Stimulated activated CD4-positive, alpha-beta T cell treated with anti-CD3 and anti-CD28 coated beads, Interleukin-15, amount 100 ng/mL, for 24 hours (primary cell): ENCODE measurements around the gene ATP1A2.

Source experiments
- DNase-seq: peaks from one replicate; pipeline ENCODE4 v3.0.0-alpha.2; 2020

The ATP1A2 gene

GRCh38 chr1:160085686-160086455 is 29.7 kb upstream of the ATP1A2 start:
- DNase-seq: peak; percentile 86

- no peak for DNase-seq
Observed at GRCh38 chr1:160086456-160086892, 29.1 kb upstream of the ATP1A2 start.

DNA sequence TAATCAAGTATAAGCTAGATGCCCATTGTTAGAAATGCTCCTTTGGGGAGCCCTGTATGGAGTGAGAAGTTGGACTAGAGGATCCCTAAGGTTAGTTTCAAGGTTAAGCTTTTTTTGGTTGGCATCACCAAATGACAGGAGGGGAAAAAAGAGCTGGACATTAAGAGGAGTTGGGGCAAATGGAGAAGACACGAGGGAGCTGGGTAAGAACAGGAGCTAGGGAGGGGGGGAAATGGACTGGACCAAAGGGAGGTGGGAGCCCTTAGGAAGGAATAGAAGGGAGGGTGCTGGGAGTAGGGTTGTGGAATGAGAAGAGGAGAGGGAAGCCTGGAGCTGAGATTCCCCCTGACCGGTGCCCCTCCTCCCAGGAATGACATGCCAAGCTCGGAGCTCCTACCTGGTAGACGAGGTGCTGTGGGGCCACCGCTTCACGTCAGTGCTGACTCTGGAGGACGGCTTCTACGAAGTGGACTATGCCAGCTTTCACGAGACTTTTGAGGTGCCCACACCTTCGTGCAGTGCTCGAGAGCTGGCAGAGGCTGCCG is 28.4 kb upstream of the ATP1A2 start:
- DNase-seq: no peak

GRCh38 chr1:160089883-160090282 is 25.7 kb upstream of the ATP1A2 start:
- no peak for DNase-seq

DNA sequence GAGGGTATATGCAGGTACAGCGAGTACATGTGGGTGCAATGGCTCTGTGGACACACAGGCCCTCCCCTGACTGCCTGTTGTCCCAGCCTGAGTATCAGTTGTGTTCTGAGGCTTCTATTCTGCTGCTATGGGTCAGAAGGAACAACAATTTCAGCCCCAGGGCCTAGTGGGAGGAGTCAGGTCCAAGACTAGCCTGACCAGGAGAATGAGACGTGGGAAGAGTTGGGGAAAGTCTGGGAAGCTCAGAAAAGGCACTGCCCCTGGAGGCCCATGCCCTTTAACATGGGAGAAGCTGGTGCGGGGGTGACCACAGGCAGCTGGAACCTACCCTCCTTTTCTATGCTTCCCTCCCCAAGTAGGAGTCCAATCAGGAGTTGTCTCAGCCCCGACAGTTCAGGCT is 24.8 kb upstream of the ATP1A2 start:
- no peak for DNase-seq

DNA sequence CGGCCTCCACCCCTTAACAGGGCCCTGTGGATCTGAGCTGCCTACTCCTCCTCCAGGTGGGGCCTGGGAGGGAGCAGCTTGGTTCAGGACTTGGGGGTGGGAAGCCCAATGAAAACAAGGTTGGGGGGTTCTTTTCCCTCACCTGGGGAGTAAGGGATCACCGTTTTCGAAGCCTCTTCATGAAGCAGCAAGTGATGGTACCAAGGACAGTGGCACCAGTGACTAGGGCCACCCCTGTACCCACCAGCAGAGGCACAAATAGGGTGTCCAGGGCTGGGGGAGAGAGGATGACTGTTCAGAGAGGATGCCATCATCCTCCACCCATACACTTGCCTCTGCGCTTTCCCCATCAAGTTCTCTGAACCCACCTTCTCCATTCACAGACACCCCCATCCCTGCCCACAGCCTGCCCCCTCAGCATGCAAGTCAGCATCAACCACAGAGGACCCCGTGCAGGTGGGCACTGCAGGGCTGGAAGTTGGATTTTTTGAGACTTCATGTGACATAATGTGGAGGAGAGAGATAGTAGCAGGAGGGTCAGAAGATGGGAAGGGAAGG is 23.8 kb upstream of the ATP1A2 start:
- DNase-seq: no peak

GRCh38 chr1:160092366-160093068 is 23.0 kb upstream of the ATP1A2 start:
- no peak for DNase-seq

DNA sequence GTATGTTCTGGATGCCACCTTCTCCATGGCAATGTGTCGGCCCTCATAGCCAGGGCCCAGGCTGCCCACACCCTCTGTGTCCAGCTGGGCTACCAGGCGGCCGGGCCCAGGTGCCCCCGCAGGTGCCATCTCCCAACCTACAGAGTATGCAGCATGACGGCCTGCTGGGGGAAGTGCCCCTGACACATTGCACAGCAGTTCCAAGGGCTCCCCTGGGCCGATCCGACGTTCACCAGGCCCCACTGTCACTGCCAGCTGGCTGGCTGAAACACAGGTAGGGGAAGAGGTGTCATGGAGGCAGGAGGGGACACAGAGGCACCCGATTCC is 22.5 kb upstream of the ATP1A2 start:
- no peak for DNase-seq

GRCh38 chr1:160093624-160094290 is 21.8 kb upstream of the ATP1A2 start:
- no peak for DNase-seq

DNA sequence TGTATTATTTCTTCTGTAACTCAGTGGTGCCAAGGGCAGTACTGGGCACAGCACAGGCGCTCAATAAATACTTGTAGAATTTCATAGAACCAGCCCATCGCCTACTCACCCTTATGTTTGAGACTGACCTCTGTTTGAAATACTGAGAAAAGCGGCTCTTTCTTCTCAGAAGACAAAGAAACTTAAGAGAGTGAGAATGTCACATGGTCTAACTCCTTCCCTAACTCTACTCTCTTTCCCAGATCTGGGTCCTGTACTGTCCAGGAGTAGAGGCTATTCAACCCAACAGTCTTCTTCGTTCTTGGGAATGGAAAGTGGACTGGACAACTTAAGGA is 21.3 kb upstream of the ATP1A2 start:
- DNase-seq: no peak

DNA sequence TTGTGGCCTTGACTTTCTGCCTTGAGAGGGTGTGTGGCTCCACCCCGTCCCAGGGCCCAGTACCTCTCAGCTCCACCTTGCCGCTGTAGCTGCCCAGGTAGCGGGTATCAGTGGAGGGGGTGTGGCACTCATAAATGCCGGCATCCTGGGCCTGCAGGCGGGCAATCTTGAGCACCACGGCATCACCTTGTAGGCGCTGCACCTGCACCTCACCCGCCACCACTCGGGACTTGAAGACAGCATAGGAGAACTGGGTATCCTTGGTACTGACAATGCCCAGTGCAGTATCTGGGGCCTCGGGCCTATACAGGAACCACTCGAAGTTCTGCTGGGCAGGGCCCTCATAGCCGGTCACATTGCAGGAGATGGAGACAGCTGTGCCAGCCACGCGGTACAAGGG is 20.8 kb upstream of the ATP1A2 start:
- DNase-seq: no peak

DNA sequence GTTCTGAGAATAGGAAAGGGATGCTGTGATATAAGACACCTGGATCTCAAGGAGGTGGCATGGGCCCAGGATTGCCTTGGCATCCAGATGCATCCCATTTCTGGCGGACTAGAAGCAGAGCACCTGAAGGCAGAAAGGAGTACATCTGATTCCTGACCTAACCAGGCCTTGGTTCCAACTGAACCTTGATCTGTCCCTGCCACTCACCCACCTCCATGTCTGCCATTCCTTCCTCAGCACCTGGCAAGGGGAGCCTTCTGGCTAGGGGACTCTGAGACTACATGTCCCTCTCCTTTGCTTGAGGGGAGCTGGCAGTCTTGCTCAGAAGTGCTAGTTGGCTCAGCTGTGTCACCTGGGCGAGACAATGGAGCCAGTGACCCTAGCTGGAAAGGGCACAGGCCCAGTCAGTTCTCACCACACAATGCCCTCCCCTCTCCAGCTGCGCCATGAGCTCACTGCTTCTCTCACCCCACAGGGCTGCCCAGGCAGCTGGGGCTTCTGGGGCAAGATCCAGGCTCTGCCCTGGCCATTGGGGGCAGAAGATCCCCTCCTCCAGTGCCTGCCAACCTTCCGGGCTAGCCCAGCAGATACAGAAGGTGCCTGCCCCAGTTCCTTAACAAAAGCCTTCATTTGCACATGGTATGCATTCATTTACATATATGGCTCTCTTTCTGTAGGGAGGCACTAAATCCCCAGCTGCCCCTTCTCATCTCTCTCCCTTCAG is 20.0 kb upstream of the ATP1A2 start:
- no peak for DNase-seq

- peak; percentile 29 for DNase-seq
Observed at GRCh38 chr1:160096274-160097116, 19.1 kb upstream of the ATP1A2 start.

DNA sequence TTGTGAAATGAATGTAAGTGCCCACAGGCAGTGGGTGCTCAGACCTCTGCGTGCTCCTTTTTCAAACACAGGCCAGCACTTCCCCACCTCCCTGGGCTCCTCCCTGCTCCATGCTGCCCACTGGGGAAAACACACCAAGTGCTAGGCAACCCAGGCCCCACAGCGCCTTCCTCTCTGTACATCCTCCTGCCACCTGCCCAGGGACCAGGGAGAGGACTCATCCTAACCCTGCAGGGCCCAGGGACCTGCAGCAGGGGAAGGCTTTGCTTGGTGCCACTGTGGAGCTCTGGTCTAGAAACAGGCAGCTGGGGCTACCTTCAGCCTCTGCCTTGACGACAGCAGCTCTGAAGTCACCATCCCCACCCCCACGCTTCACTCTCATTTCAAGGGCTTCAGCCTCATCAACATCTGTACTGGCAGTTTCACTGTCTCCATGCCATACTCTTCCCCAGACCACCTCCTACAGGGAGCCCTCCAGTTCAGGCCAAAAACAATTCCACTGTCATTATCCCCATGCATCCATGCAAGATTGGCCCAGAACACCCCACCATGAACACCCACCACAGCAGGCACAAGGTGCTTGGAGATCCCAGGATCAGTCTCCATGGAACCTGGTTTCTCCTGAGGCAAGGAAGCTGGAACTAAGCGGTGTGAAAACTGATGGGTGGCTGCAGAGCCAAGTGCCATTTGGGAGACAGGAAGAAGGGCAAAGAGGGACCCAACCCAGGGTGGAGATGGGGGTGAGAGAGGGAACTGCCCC is 18.2 kb upstream of the ATP1A2 start:
- DNase-seq: peak; percentile 55

DNA sequence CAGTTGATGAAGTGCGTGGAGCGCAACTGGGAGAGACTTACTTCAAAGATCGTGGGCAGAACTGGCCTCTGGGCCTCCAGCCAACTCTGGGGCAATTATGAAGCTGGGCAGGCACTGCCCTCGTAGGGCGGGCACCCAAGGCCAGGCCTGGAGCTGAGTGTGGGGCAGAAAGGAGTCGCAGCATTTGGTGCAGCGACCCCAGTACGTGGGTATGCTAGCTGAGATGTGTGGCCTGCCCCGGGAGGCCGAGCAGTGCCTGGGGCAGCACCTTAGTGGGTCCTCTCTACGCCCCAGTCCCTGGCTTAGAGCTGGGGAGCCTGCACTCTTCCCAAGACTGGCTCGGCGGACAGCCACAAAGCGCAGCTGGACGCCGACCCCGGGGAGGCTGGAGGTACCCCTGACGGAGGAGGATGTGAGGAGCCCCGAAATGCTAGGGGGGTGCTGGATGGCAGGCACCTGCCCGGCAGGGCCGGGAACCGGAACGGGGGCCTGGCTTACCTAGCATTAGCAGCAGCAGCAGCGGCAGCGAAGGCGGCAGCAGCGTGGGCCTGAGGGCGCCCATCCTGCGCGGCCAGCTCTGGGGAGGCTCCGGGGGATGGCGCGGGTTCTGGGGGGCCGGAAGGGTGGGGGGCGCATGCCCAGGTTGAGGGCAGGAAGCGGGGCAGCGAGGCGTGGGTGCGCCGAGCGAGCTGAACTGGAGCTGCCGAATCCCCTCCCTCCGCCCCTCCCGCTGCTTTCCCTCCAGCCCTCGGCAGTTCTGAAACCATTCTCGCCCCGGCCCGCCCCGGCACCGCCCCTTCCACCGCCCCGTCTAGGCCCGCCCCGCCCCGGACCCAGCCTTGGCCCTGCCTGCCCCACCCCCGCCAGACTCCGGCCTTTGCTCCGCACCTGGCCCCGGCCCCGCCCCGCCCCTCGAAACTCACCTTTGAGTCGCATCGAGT is 17.4 kb upstream of the ATP1A2 start, which contains the start of gene IGSF8:
TSS of gene IGSF8 (minus strand) at position 709 of the 941 bp plus-strand sequence. CDS start at position 562, 147 bp downstream.
- peak; percentile 94 for DNase-seq

DNA sequence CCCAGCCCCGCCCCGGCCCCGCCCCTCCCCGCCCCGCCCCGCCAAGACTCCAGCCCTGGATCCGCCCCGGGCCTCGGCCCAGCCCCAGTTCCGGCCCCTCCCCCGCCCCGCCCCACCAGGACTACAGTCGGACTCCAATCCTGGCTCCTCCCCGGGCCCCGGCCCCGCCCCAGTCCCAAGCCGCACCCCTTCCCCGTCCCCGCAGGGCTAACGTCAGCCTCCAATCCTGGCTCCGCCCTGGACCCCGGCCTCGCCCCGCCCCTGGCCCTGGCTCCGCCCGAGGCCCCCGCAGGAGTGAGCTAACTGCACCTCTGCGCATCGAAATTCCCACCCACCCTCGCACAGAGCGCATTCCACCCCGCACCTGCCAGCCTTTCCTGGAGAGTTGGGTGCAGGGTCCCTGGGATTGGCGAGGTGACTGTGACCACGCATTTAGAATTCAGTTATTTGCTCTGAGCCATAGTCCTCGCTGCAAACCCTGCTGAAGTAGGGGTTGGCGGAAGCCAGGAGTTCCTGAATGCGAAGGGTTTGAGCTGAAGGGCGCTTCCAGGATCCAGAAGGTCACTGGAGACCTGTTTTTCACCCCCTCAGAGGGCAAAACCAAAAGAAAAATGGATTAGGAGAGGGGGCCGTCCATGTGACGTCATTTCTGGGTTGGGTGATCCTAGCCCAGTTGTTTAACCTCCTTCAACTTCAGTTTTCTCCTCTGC is 16.6 kb upstream of the ATP1A2 start:
- peak; percentile 99 for DNase-seq

DNA sequence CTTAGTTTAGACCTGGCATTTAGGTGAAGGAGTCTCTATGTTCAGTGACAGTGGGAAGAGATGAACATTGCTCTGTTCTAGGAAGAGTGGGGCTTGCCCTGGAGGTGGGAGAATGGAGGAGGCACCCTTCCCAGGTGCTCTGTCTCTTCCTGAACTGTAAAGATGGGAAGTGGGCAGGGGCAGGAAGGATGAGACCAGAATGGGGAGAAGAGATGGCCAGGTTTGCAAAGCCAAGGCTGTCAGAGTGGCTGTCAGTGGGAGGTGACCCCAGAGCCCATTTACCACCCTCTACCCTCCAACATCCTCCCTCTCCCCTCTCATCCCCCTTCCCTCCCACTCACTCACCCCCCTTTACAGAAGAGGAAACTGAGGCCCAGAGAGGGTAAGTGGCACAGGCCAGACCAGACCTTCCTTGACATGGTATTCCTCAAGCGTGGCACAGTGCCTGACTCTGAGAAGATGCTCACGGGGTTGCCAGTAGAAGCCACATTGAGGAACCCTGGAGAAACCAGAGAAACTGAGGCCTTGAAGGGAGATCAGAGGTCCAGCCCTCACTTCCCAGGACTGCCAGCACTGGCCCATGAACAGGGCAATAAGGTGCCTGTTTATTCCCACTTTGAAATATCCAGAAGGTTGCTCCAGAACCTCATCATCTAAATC is 15.7 kb upstream of the ATP1A2 start:
- DNase-seq: no peak

- peak; percentile 80 for DNase-seq
Observed at GRCh38 chr1:160101037-160101716, 14.4 kb upstream of the ATP1A2 start.
